CMK (cell line): ENCODE measurements around the gene SELENOW.
"Not testable (repeated sequence)": the region's sequence is repeated elsewhere in the genome, so short reads cannot be mapped to it uniquely, and the experiment has no call there.

ENCODE experiments used
- DNase-seq: peaks from one replicate; pipeline ENCODE4 v3.0.0-alpha.2; 2010; ENCODE audit warnings: low read depth

The SELENOW gene

GRCh38 chr19:47781590-47782262 lies 3.2 kb downstream of the SELENOW start:
- no peak for DNase-seq

GRCh38 chr19:47786566-47786965 lies 8.1 kb downstream of the SELENOW start:
- no peak for DNase-seq

- not testable (repeated sequence) for DNase-seq
Measured at GRCh38 chr19:47787307-47787706, 8.8 kb downstream of the SELENOW start.

GRCh38 chr19:47789811-47790210 lies 11.3 kb downstream of the SELENOW start:
- DNase-seq: not testable (repeated sequence)

GRCh38 chr19:47790398-47790814 lies 11.9 kb downstream of the SELENOW start:
- DNase-seq: peak; percentile 68

GRCh38 chr19:47792616-47793015 lies 14.1 kb downstream of the SELENOW start:
- no peak for DNase-seq

GRCh38 chr19:47794526-47794925 lies 16.0 kb downstream of the SELENOW start:
- no peak for DNase-seq

GRCh38 chr19:47796785-47797184 lies 18.3 kb downstream of the SELENOW start:
- no peak for DNase-seq

- DNase-seq: no peak
Measured at GRCh38 chr19:47797996-47798903, 19.7 kb downstream of the SELENOW start.

GRCh38 chr19:47798904-47799266 lies 20.4 kb downstream of the SELENOW start:
- no peak for DNase-seq

GRCh38 chr19:47801270-47801669 lies 22.8 kb downstream of the SELENOW start:
- DNase-seq: no peak

- DNase-seq: no peak
Measured at GRCh38 chr19:47802521-47803043, 24.1 kb downstream of the SELENOW start.

- DNase-seq: not testable (repeated sequence)
Measured at GRCh38 chr19:47803148-47803547, 24.6 kb downstream of the SELENOW start.

GRCh38 chr19:47803671-47804070 lies 25.2 kb downstream of the SELENOW start:
- not testable (repeated sequence) for DNase-seq

- not testable (repeated sequence) for DNase-seq
Measured at GRCh38 chr19:47804451-47804850, 25.9 kb downstream of the SELENOW start, which contains the start of gene TPRX1. TPRX1 (minus strand) TSS chr19:47804551; CDS start chr19:47804539, 12 bp downstream.

- no peak for DNase-seq
Measured at GRCh38 chr19:47805313-47805712, 26.8 kb downstream of the SELENOW start.

- no peak for DNase-seq
Measured at GRCh38 chr19:47806435-47806834, 27.9 kb downstream of the SELENOW start.

- peak; percentile 55 for DNase-seq
Measured at GRCh38 chr19:47813304-47813994, 34.9 kb downstream of the SELENOW start.

GRCh38 chr19:47813995-47814328 lies 35.5 kb downstream of the SELENOW start:
- no peak for DNase-seq

- not testable (repeated sequence) for DNase-seq
Measured at GRCh38 chr19:47816270-47816669, 37.8 kb downstream of the SELENOW start.

GRCh38 chr19:47818221-47818620 lies 39.7 kb downstream of the SELENOW start:
- not testable (repeated sequence) for DNase-seq

- no peak for DNase-seq
Measured at GRCh38 chr19:47819858-47820257, 41.4 kb downstream of the SELENOW start.
